GM12878 (cell line): ENCODE data around the gene SLC32A1. TPM values are rescaled to one million over a fixed set of nuclear protein-coding genes. Genes with fewer than 3 reads are reported as not detected.

ENCODE experiments used
- ATAC-seq: fragments of 200-7000 bp; cut with Tn5 transposase; 3 replicates; pipeline ENCODE4 v1.9.1; 2020; ENCODE audit warnings: mild to moderate bottlenecking, moderate library complexity
- BruUV-seq: library from RNA; stranded (reverse); fragments of 400-500 nt; replicated peaks from 2 replicates; lab custom pipeline; 2021; lab: Mats Ljungman, UMichigan
- CTCF ChIA-PET: fragments of 300-600 bp; sonication (Branson Sonifier 250); formaldehyde crosslinking; extraction: SDS; loops from one replicate; lab custom pipeline; 2021; ENCODE audit warnings: inconsistent platforms; lab: Yijun Ruan, JAX
- POLR2A ChIA-PET: fragments of 350-600 bp; formaldehyde crosslinking; extraction: SDS; loops from one replicate; lab custom pipeline; 2021; ENCODE audit warnings: inconsistent platforms; lab: Charles Lee
- RAD21 ChIA-PET: fragments of 300-600 bp; sonication (Branson Sonifier 250); formaldehyde crosslinking; loops from one replicate; lab custom pipeline; 2023; ENCODE audit warnings: antibody characterized with exemption; ENCODE audit not compliant: unreplicated experiment; lab: Charles Lee
- SMC1A ChIA-PET: fragments of 300-600 bp; sonication (Branson Sonifier 250); formaldehyde crosslinking; loops from one replicate; lab custom pipeline; 2023; ENCODE audit not compliant: unreplicated experiment, uncharacterized antibody; lab: Charles Lee
- DNase-seq: peaks from one replicate; pipeline ENCODE4 v3.0.0-alpha.2; 2011; ENCODE audit warnings: low read depth, low spot score
- FAIRE-seq: peaks from 3 replicates; lab custom pipeline; 2011; peaks lifted over from hg19 to GRCh38; lab: Jason Lieb, UNC
- H2AFZ ChIP-seq: 2 replicates; pipeline ENCODE4 v1.6.0; 2011; ENCODE audit warnings: low read depth, low read length, control low read depth; ENCODE audit not compliant: control insufficient read depth
- H3K27ac ChIP-seq: 2 replicates; pipeline ENCODE4 v1.5.1; 2011; ENCODE audit warnings: control low read depth; ENCODE audit not compliant: control insufficient read depth, insufficient read depth
- H3K27me3 ChIP-seq, 2 experiments: replicated peaks in 1 of 2; 2 replicates each; pipeline versions ENCODE4 v1.6.0 to v1.6.1; 2011; ENCODE audit warnings: low read length in 1 of 2; ENCODE audit not compliant: control insufficient read depth in 2 of 2, insufficient read depth in 2 of 2
- H3K36me3 ChIP-seq, 2 experiments: 2 replicates each; pipeline ENCODE4 v1.5.1; 2011; ENCODE audit warnings: low read length in 1 of 2; ENCODE audit not compliant: control insufficient read depth in 2 of 2, insufficient read depth in 2 of 2
- H3K4me1 ChIP-seq: 2 replicates; pipeline ENCODE4 v1.6.1; 2011; ENCODE audit warnings: mild to moderate bottlenecking, low read length, moderate library complexity, mixed read lengths; ENCODE audit not compliant: control insufficient read depth, insufficient read depth
- H3K4me2 ChIP-seq: 2 replicates; pipeline ENCODE4 v1.6.0; 2011; ENCODE audit warnings: control low read depth; ENCODE audit not compliant: control insufficient read depth, insufficient read depth
- H3K4me3 ChIP-seq: fragments of 200-600 bp; sonication (generic); 2 replicates; pipeline ENCODE4 v1.5.1; 2016
- H3K79me2 ChIP-seq: 2 replicates; pipeline ENCODE4 v1.6.0; 2011; ENCODE audit warnings: low read length; ENCODE audit not compliant: control insufficient read depth, insufficient read depth
- H3K9ac ChIP-seq: 2 replicates; pipeline ENCODE4 v1.8.0; 2011; ENCODE audit warnings: low read length, control low read depth, mixed read lengths; ENCODE audit not compliant: control insufficient read depth, insufficient read depth
- H3K9me3 ChIP-seq: replicated peaks from 3 replicates; pipeline ENCODE4 v1.5.1; 2011; ENCODE audit warnings: mild to moderate bottlenecking, low read length; ENCODE audit not compliant: control insufficient read depth, insufficient read depth
- H4K20me1 ChIP-seq: 2 replicates; pipeline ENCODE4 v1.6.0; 2011; ENCODE audit not compliant: control insufficient read depth, insufficient read depth
- ATF7 ChIP-seq: fragments of 450-650 bp; IDR thresholded peaks from 2 replicates; pipeline ENCODE4 v1.6.1; 2016; ENCODE audit warnings: low read depth, mild to moderate bottlenecking
- CHD1 ChIP-seq: IDR thresholded peaks from 2 replicates; pipeline ENCODE4 v1.6.1; 2012; ENCODE audit warnings: low read depth, low read length, improper control_type of control experiment
- E2F8 ChIP-seq: fragments of 450-650 bp; IDR thresholded peaks from 2 replicates; pipeline ENCODE4 v1.6.1; 2018; ENCODE audit warnings: mild to moderate bottlenecking, low read depth, moderate library complexity; ENCODE audit not compliant: partially characterized antibody
- JUND ChIP-seq: IDR thresholded peaks from 2 replicates; pipeline ENCODE4 v1.6.1; 2012; ENCODE audit warnings: low read depth, mild to moderate bottlenecking, low read length, improper control_type of control experiment, moderate library complexity
- MEF2B ChIP-seq: fragments of 450-650 bp; IDR thresholded peaks from 2 replicates; pipeline ENCODE4 v1.6.1; 2018; ENCODE audit warnings: mild to moderate bottlenecking, moderate library complexity; ENCODE audit not compliant: partially characterized antibody, poor library complexity, severe bottlenecking
- MXI1 ChIP-seq: fragments of 150-350 bp; IDR thresholded peaks from 2 replicates; pipeline ENCODE4 v1.6.1; 2011; ENCODE audit warnings: low read depth, mild to moderate bottlenecking, inconsistent platforms, low read length, improper control_type of control experiment
- MYC ChIP-seq: IDR thresholded peaks from 2 replicates; pipeline ENCODE4 v1.6.1; 2011; ENCODE audit warnings: mild to moderate bottlenecking, low read length, moderate library complexity, inconsistent platforms; ENCODE audit not compliant: insufficient read depth, insufficient replicate concordance, insufficient read length, severe bottlenecking
- NR2C1 ChIP-seq: fragments of 450-650 bp; IDR thresholded peaks from 2 replicates; pipeline ENCODE4 v1.6.1; 2017; ENCODE audit warnings: antibody characterized with exemption, mild to moderate bottlenecking, moderate library complexity
- SRF ChIP-seq, 2 experiments: IDR thresholded peaks; 2 replicates each; pipeline ENCODE4 v1.6.1; 2011; ENCODE audit warnings: low read depth in 2 of 2, low read length in 2 of 2, mild to moderate bottlenecking in 1 of 2, moderate library complexity in 1 of 2
- ZBTB33 ChIP-seq: fragments of 450-650 bp; IDR thresholded peaks from 2 replicates; pipeline ENCODE4 v1.6.1; 2017; ENCODE audit warnings: mild to moderate bottlenecking
- ZNF217 ChIP-seq: fragments of 450-650 bp; IDR thresholded peaks from 2 replicates; pipeline ENCODE4 v1.6.1; 2017; ENCODE audit warnings: antibody characterized with exemption, mild to moderate bottlenecking
- ZSCAN29 ChIP-seq: fragments of 450-650 bp; IDR thresholded peaks from 2 replicates; pipeline ENCODE4 v1.6.1; 2017; ENCODE audit warnings: mild to moderate bottlenecking, moderate library complexity
- WGBS: methylation state at CpG from one replicate; pipeline ENCODE4 v1.1.6; 2016; ENCODE audit warnings: low lambda C conversion rate; ENCODE audit not compliant: insufficient replicate concordance, insufficient coverage; ENCODE audit errors: missing lambda C conversion rate; 5-methylcytosine and 5-hydroxymethylcytosine counted together
- in situ Hi-C: fragments of 300-500 bp; cut with MboI; formaldehyde crosslinking; loops from 9 replicates; pipeline ENCODE4 v1.14.3; 2018; ENCODE audit warnings: mixed read lengths
- intact Hi-C: fragments of 100-400 bp; cut with micrococcal nuclease; formaldehyde crosslinking; loops from one replicate; pipeline ENCODE4 v1.14.2; 2022; ENCODE audit not compliant: unreplicated experiment
- polyA plus RNA-seq, 11 experiments: library from polyadenylated mRNA; depleted of rRNA in 4 of 11; unstranded in 6 of 11; stranded (reverse) in 5 of 11; fragments of >200 nt; fragmentation: Nextera tagmentation in 4 of 11; fragmentation: Illumina TruSeq in 1 of 11; extraction: Ambion mirVana in 4 of 11; extraction: Trizol in 1 of 11; gene quantifications; 1 replicate in 1 of 11; 2 replicates in 10 of 11; pipeline versions ENCODE4 v1.2.1 to v1.2.3, GENCODE V29; 2011 to 2016; ENCODE audit warnings: inconsistent platforms in 2 of 11, missing spikeins in 2 of 11, low read depth in 1 of 11
- total RNA-seq, 4 experiments: library from RNA; depleted of rRNA in 3 of 4; stranded (reverse); fragments of >200 nt in 3 of 4; fragmentation: Illumina TruSeq in 1 of 4; extraction: Trizol in 1 of 4; gene quantifications; 2 replicates each; pipeline versions ENCODE4 v1.2.1 to v1.2.3, GENCODE V29; 2013 to 2021
- TF ChIP-seq, protein P1 (sequence below): fragments of 450-650 bp; IDR thresholded peaks from 2 replicates; pipeline ENCODE4 v1.6.1; 2016; ENCODE audit warnings: mild to moderate bottlenecking

Gene SLC32A1
- total and polyA plus RNA-seq, 10 of the 15 experiments (the other 5 are each of a cell fraction or from before 2014, with no cell fraction given), result not detected

DNA sequence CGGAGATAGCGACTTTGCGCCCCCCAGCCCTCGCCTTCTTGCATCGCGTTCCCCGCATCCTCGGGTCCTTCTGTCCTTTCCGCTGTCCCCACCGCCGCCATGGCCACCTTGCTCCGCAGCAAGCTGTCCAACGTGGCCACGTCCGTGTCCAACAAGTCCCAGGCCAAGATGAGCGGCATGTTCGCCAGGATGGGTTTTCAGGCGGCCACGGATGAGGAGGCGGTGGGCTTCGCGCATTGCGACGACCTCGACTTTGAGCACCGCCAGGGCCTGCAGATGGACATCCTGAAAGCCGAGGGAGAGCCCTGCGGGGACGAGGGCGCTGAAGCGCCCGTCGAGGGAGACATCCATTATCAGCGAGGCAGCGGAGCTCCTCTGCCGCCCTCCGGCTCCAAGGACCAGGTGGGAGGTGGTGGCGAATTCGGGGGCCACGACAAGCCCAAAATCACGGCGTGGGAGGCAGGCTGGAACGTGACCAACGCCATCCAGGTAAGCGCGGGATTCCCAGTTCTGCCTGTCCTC, 401 bp downstream of the SLC32A1 start:
- Histone ChIP-seq H4K20me1 (no peaks in the 10 kb centered on the region), H3K27ac (no peak overlapping the region), H3K4me2 (0 out of 2 replicates have a peak overlapping the region, but pooled peaks have one; percentile 41), H3K9me3 (peaks cover 7% of the 10 kb centered on the region; the same call in 2 of the 3 replicates), H3K9ac (no peak overlapping the region), H3K36me3 (no peaks in the 10 kb centered on the region), H3K27me3 (peaks cover 42 to 65% of the 10 kb centered on the region in 2 experiments), H3K4me1 (peaks cover 8% of the 10 kb centered on the region), H3K4me3 (no peak overlapping the region; the same call in 1 of the 2 replicates), H3K79me2 (no peaks in the 10 kb centered on the region), H2AFZ (no peak overlapping the region)
- FAIRE-seq (no peak), ATAC-seq (no peak), DNase-seq (no peak)
- ChIA-PET POLR2A (no interaction called here), RAD21 (interaction anchor here (1.1 kb wide), 1 partner anchor 154 kb away, joined by 3 read pairs; no protein-coding TSS in a partner anchor), SMC1A (interaction anchor here (0.9 to 2.2 kb wide), 4 partner anchors 9 to 210 kb away, joined by 3 to 10 read pairs (median 5); no protein-coding TSS in a partner anchor), CTCF (interaction anchor here (2.2 to 2.3 kb wide), 2 partner anchors 27 to 169 kb away, joined by 19 to 22 read pairs; no protein-coding TSS in a partner anchor)
- 44% methylated on average over 31 of the region's 46 CpGs for WGBS
- TF ChIP-seq ZBTB33, result no peak
- no peak for TF ChIP-seq CHD1
- no peak for TF ChIP-seq MXI1
- no peak for TF ChIP-seq NR2C1
- TF ChIP-seq SRF (IDR thresholded peaks at IDR 0.05; ENCODE audit: low read depth in 2 of 2, low read length in 2 of 2), result no peak
- TF ChIP-seq ZNF217, result no peak
- TF ChIP-seq MYC, result no peak
- no peak for TF ChIP-seq MEF2B
- no peak for TF ChIP-seq ATF7
- TF ChIP-seq JUND, result no peak
- TF ChIP-seq E2F8, result no peak
- TF ChIP-seq, protein P1, sequence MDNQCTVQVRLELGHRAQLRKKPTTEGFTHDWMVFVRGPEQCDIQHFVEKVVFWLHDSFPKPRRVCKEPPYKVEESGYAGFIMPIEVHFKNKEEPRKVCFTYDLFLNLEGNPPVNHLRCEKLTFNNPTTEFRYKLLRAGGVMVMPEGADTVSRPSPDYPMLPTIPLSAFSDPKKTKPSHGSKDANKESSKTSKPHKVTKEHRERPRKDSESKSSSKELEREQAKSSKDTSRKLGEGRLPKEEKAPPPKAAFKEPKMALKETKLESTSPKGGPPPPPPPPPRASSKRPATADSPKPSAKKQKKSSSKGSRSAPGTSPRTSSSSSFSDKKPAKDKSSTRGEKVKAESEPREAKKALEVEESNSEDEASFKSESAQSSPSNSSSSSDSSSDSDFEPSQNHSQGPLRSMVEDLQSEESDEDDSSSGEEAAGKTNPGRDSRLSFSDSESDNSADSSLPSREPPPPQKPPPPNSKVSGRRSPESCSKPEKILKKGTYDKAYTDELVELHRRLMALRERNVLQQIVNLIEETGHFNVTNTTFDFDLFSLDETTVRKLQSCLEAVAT, result no peak
- TF ChIP-seq ZSCAN29, result no peak
- intact Hi-C loops (no loop called here), in situ Hi-C loops (no loop called here)
- no TSS peak for BruUV-seq
